Loucy (cell line): ENCODE measurements around the gene EIPR1.

Experiments
- EZH2phosphoT487 ChIP-seq: fragments of 200-600 bp; IDR thresholded peaks from 2 replicates; pipeline ENCODE4 v1.6.1; 2018; ENCODE audit warnings: antibody characterized with exemption, mild to moderate bottlenecking, moderate library complexity, borderline replicate concordance
- TF ChIP-seq, protein P1 (sequence below): fragments of 200-600 bp; sonication (generic); conservative IDR thresholded peaks from 2 replicates; pipeline ENCODE4 v1.5.1; 2014; ENCODE audit warnings: mild to moderate bottlenecking, antibody characterized with exemption, low read length

- TF ChIP-seq, protein P1, sequence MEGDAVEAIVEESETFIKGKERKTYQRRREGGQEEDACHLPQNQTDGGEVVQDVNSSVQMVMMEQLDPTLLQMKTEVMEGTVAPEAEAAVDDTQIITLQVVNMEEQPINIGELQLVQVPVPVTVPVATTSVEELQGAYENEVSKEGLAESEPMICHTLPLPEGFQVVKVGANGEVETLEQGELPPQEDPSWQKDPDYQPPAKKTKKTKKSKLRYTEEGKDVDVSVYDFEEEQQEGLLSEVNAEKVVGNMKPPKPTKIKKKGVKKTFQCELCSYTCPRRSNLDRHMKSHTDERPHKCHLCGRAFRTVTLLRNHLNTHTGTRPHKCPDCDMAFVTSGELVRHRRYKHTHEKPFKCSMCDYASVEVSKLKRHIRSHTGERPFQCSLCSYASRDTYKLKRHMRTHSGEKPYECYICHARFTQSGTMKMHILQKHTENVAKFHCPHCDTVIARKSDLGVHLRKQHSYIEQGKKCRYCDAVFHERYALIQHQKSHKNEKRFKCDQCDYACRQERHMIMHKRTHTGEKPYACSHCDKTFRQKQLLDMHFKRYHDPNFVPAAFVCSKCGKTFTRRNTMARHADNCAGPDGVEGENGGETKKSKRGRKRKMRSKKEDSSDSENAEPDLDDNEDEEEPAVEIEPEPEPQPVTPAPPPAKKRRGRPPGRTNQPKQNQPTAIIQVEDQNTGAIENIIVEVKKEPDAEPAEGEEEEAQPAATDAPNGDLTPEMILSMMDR: no peak
- TF ChIP-seq EZH2phosphoT487: no peak
Observed at GRCh38 chr2:3182848-3183247, 194.8 kb downstream of the EIPR1 start.
